Trophoblast cell (in vitro differentiated cells and primary cell): ENCODE data around the gene BEND2.

Source experiments
- DNase-seq, 2 donors: peaks; one replicate each; pipeline ENCODE4 v3.0.0-alpha.2; 2016
- H2AFZ ChIP-seq: 2 replicates; pipeline ENCODE4 v1.6.1; 2013; ENCODE audit warnings: low read length, moderate library complexity, mild to moderate bottlenecking; ENCODE audit not compliant: insufficient read depth, poor library complexity
- H2AK5ac ChIP-seq: 2 replicates; pipeline ENCODE4 v1.6.1; 2013; ENCODE audit warnings: mild to moderate bottlenecking, low read length
- H2BK120ac ChIP-seq: 2 replicates; pipeline ENCODE4 v1.6.1; 2013; ENCODE audit warnings: low read length, mild to moderate bottlenecking, moderate library complexity; ENCODE audit not compliant: insufficient read depth, poor library complexity
- H2BK12ac ChIP-seq: 2 replicates; pipeline ENCODE4 v1.6.1; 2013; ENCODE audit warnings: mild to moderate bottlenecking, low read length, moderate library complexity
- H2BK5ac ChIP-seq: 2 replicates; pipeline ENCODE4 v1.6.1; 2013; ENCODE audit warnings: low read length, low read depth, moderate library complexity, mild to moderate bottlenecking; ENCODE audit not compliant: poor library complexity
- H3K14ac ChIP-seq: 2 replicates; pipeline ENCODE4 v1.6.1; 2013; ENCODE audit warnings: mild to moderate bottlenecking, low read length
- H3K18ac ChIP-seq: 2 replicates; pipeline ENCODE4 v1.6.1; 2013; ENCODE audit warnings: mild to moderate bottlenecking, low read length
- H3K23ac ChIP-seq: 2 replicates; pipeline ENCODE4 v1.6.1; 2013; ENCODE audit warnings: low read length
- H3K27ac ChIP-seq: 2 replicates; pipeline ENCODE4 v1.5.1; 2013; ENCODE audit warnings: low read depth, mild to moderate bottlenecking, inconsistent platforms, low read length, moderate library complexity
- H3K27me3 ChIP-seq: 2 replicates; pipeline ENCODE4 v1.6.1; 2013; ENCODE audit warnings: inconsistent platforms, mild to moderate bottlenecking, low read length, moderate library complexity; ENCODE audit not compliant: insufficient read depth
- H3K36me3 ChIP-seq, 2 experiments: 1 replicate in 1 of 2; 2 replicates in 1 of 2; pipeline ENCODE4 v1.6.1; 2013; ENCODE audit warnings: low read length in 2 of 2, mild to moderate bottlenecking in 2 of 2, moderate library complexity in 1 of 2; ENCODE audit not compliant: insufficient read depth in 2 of 2, control insufficient read depth in 1 of 2
- H3K4ac ChIP-seq: 2 replicates; pipeline ENCODE4 v1.6.1; 2013; ENCODE audit warnings: low read depth, mild to moderate bottlenecking, low read length, moderate library complexity
- H3K4me1 ChIP-seq, 2 experiments: 1 replicate in 1 of 2; 2 replicates in 1 of 2; pipeline ENCODE4 v1.6.1; 2013; ENCODE audit warnings: low read length in 2 of 2, mild to moderate bottlenecking in 2 of 2, moderate library complexity in 1 of 2; ENCODE audit not compliant: insufficient read depth in 2 of 2, control insufficient read depth in 1 of 2
- H3K4me2 ChIP-seq: 2 replicates; pipeline ENCODE4 v1.6.1; 2013; ENCODE audit warnings: inconsistent platforms, mild to moderate bottlenecking, low read length, moderate library complexity
- H3K4me3 ChIP-seq: 2 replicates; pipeline ENCODE4 v1.5.1; 2013; ENCODE audit warnings: mild to moderate bottlenecking, low read depth, low read length, inconsistent platforms
- H3K79me1 ChIP-seq: one replicate; pipeline ENCODE4 v1.6.1; 2013; ENCODE audit warnings: low read length
- H3K79me2 ChIP-seq: 2 replicates; pipeline ENCODE4 v1.6.1; 2013; ENCODE audit warnings: low read length, mild to moderate bottlenecking; ENCODE audit not compliant: control insufficient read depth, insufficient read depth, poor library complexity
- H3K9ac ChIP-seq: 2 replicates; pipeline ENCODE4 v1.6.1; 2013; ENCODE audit warnings: mild to moderate bottlenecking, low read length
- H3K9me3 ChIP-seq: 2 replicates; pipeline ENCODE4 v1.6.1; 2013; ENCODE audit warnings: low read depth, mild to moderate bottlenecking, control low read depth, inconsistent platforms, low read length; ENCODE audit not compliant: insufficient read depth
- H4K12ac ChIP-seq: 2 replicates; pipeline ENCODE4 v1.6.1; 2013; ENCODE audit warnings: low read depth, mild to moderate bottlenecking, low read length, moderate library complexity
- H4K8ac ChIP-seq: 2 replicates; pipeline ENCODE4 v1.6.1; 2013; ENCODE audit warnings: low read depth, mild to moderate bottlenecking, low read length, moderate library complexity
- H4K91ac ChIP-seq: one replicate; pipeline ENCODE4 v1.6.1; 2013; ENCODE audit warnings: low read depth, mild to moderate bottlenecking, low read length, moderate library complexity
- whole genome bisulfite sequencing: extraction: QIAGEN DNeasy Blood & Tissue Kit; methylation state at CpG from one replicate; pipeline ENCODE4 v1.1.7; 2013; ENCODE audit warnings: missing lambda C conversion rate; ENCODE audit not compliant: insufficient read length, insufficient coverage; ENCODE audit errors: extremely low coverage; 5-methylcytosine and 5-hydroxymethylcytosine counted together

BEND2 gene

DNA sequence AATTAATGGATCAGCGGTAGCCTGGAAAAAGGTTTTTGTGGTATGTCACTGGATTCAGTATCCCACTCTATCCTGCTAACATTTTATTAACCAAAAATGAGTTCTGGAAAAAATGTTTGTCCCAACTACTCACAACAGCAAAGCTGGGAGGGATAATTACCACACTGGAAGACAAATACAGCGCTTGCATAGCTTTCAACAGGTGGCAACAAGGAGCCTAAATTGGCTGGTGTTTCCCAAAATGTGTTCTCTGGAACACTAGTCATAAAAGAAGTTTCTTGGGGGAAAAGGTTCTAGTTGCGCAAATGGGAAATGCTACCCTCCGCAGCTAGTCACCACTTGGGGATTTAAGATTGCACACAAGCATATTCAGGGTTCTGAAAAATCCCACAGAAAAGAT is 54.6 kb downstream of the BEND2 start:
- DNase-seq = no peak
- Histone ChIP-seq H3K27me3 (no peaks in the 10 kb centered on the region), H3K4me1 (no peaks in the 10 kb centered on the region), H3K79me2 (no peaks in the 10 kb centered on the region), H4K12ac (no peak overlapping the region), H3K14ac (no peak overlapping the region), H3K9ac (no peak overlapping the region), H2BK12ac (no peak overlapping the region), H4K8ac (no peak overlapping the region), H3K27ac (no peak overlapping the region), H3K4me2 (no peak overlapping the region), H4K91ac (no peak overlapping the region), H3K79me1 (no peaks in the 10 kb centered on the region), H3K36me3 (no peaks in the 10 kb centered on the region), H3K23ac (no peak overlapping the region), H2AK5ac (no peak overlapping the region), H2BK5ac (no peak overlapping the region), H3K4ac (no peak overlapping the region), H3K18ac (no peak overlapping the region), H3K9me3 (no peaks in the 10 kb centered on the region), H2AFZ (no peak overlapping the region), H3K4me3 (no peak overlapping the region), H2BK120ac (no peak overlapping the region)
- WGBS = no CpG with 5 or more reads among the region's 4 CpGs

DNA sequence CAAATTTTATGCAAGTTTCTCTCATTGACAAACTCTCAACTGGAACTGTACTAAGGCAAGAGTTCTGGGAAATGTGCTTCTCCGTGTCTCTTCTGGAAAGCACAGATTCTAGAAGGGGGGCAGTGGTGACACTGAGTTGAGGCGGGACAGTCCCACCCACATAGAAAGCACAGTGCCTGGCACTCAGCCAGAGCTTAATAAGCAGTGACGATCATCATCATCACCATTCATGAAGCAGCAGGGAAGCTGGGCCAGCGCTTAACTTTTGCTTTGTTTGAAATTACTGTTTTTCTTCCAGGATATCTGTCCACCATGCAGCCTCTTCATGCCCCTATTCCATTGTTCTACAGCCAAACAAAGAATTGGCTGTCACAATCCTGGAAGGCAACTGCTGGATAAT is 60.3 kb downstream of the BEND2 start:
- H3K79me2 ChIP-seq = no peaks in the 10 kb centered on the region
- no peak overlapping the region for H4K8ac ChIP-seq
- DNase-seq = no peak
- no peaks in the 10 kb centered on the region for H3K4me1 ChIP-seq
- H4K91ac ChIP-seq = no peak overlapping the region
- no peak overlapping the region for H3K4me3 ChIP-seq
- H2AK5ac ChIP-seq = no peak overlapping the region
- no peaks in the 10 kb centered on the region for H3K79me1 ChIP-seq
- H2BK12ac ChIP-seq = no peak overlapping the region
- no peak overlapping the region for H2BK120ac ChIP-seq
- no peak overlapping the region for H3K23ac ChIP-seq
- H3K14ac ChIP-seq = no peak overlapping the region
- no peaks in the 10 kb centered on the region for H3K9me3 ChIP-seq
- H3K18ac ChIP-seq = no peak overlapping the region
- no peak overlapping the region for H2BK5ac ChIP-seq
- H3K36me3 ChIP-seq = no peaks in the 10 kb centered on the region
- no peaks in the 10 kb centered on the region for H3K27me3 ChIP-seq
- no peak overlapping the region for H2AFZ ChIP-seq
- H3K9ac ChIP-seq = no peak overlapping the region
- H4K12ac ChIP-seq = no peak overlapping the region
- H3K27ac ChIP-seq = no peak overlapping the region
- WGBS = no CpG with 5 or more reads among the region's 4 CpGs
- no peak overlapping the region for H3K4ac ChIP-seq
- no peak overlapping the region for H3K4me2 ChIP-seq

DNA sequence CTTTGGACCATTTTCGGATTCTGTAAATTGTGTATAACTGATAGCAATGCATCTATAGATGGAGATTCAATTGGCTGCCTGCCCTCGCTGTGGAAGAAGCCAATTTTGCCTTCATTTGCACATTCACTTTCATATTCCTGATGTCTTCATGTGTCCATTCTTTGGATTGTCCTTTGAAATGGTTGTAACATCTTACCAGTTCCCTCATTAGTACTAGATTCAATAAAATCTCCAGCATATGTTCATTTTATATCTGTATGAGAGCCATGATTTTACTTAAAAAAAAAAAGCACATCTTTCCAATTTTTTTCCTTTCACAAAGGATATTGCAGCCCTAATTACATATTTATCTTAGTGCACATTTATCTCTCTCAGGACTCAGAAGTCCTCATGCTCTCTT is 61.7 kb downstream of the BEND2 start:
- H4K8ac ChIP-seq = no peak overlapping the region
- H3K4me2 ChIP-seq = no peak overlapping the region
- H3K27me3 ChIP-seq = no peaks in the 10 kb centered on the region
- H2AK5ac ChIP-seq = no peak overlapping the region
- H2BK120ac ChIP-seq = no peak overlapping the region
- no peak overlapping the region for H3K23ac ChIP-seq
- H3K4me3 ChIP-seq = no peak overlapping the region
- H4K12ac ChIP-seq = no peak overlapping the region
- H2AFZ ChIP-seq = no peak overlapping the region
- no peak overlapping the region for H3K18ac ChIP-seq
- H3K9ac ChIP-seq = no peak overlapping the region
- DNase-seq = no peak
- no peaks in the 10 kb centered on the region for H3K79me2 ChIP-seq
- no peaks in the 10 kb centered on the region for H3K9me3 ChIP-seq
- no peaks in the 10 kb centered on the region for H3K36me3 ChIP-seq
- no peak overlapping the region for H4K91ac ChIP-seq
- no peak overlapping the region for H3K14ac ChIP-seq
- no peak overlapping the region for H3K4ac ChIP-seq
- H2BK5ac ChIP-seq = no peak overlapping the region
- no peak overlapping the region for H3K27ac ChIP-seq
- no peak overlapping the region for H2BK12ac ChIP-seq
- no peaks in the 10 kb centered on the region for H3K79me1 ChIP-seq
- WGBS = no CpG with 5 or more reads among the region's 2 CpGs
- H3K4me1 ChIP-seq = no peaks in the 10 kb centered on the region

DNA sequence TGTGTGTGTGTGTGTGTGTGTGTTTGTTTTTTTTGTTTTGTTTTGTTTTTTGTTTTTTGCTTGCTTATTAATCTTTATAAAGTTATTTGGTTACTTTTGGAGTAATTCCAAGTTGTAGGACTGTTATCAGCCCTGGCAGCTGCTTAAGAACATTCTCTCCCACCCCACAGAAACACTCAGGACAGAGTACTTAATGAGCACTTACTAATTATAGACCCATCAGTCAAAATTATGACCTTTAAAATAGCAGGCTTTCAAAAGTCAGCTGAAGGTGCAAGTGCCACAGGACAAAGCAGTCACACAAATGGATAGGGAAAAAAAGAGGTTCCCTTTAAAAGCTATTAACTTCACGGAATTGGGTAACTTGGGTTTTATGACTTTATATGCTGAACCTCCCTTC is 69.0 kb downstream of the BEND2 start:
- Histone ChIP-seq H3K36me3 (no peaks in the 10 kb centered on the region), H3K23ac (no peak overlapping the region), H3K9me3 (no peaks in the 10 kb centered on the region), H3K4me1 (no peaks in the 10 kb centered on the region), H2AFZ (no peak overlapping the region), H3K27me3 (no peaks in the 10 kb centered on the region), H2BK12ac (no peak overlapping the region), H3K79me2 (no peaks in the 10 kb centered on the region), H4K91ac (no peak overlapping the region), H3K14ac (no peak overlapping the region), H2BK120ac (no peak overlapping the region), H3K18ac (no peak overlapping the region), H4K8ac (no peak overlapping the region), H3K4me2 (no peak overlapping the region), H3K4ac (no peak overlapping the region), H2BK5ac (no peak overlapping the region), H3K27ac (no peak overlapping the region), H4K12ac (no peak overlapping the region), H3K79me1 (no peaks in the 10 kb centered on the region), H3K4me3 (no peak overlapping the region), H3K9ac (no peak overlapping the region), H2AK5ac (no peak overlapping the region)
- no peak for DNase-seq
- WGBS = no CpG with 5 or more reads among the region's 1 CpG
